ENCODE data around the gene THOC6. TPM values are rescaled to one million over a fixed set of nuclear protein-coding genes. Genes with fewer than 3 reads are reported as not detected.

The THOC6 gene
- polyA plus RNA-seq, 1 donor from 2014 or later: 11.4 TPM

- H3K4me2 ChIP-seq (ENCODE audit: low read length): peak overlapping the region; percentile 55
- peak overlapping the region; percentile 85 for H2AFZ ChIP-seq (ENCODE audit: low read depth, low read length)
- H3K4me3 ChIP-seq (ENCODE audit: low read length): peak overlapping the region; percentile 97
- no peaks in the 10 kb centered on the region for H3K9me3 ChIP-seq (ENCODE audit: low read length)
- H3K27me3 ChIP-seq (ENCODE audit: insufficient read depth, low read depth, low read length): no peaks in the 10 kb centered on the region
- no peaks in the 10 kb centered on the region for H3K36me3 ChIP-seq (ENCODE audit: insufficient read depth, low read length)
- H3F3A ChIP-seq (ENCODE audit: insufficient read depth, low read length, poor library complexity, severe bottlenecking): no peaks in the 10 kb centered on the region
- H3K79me2 ChIP-seq (replicated peaks; ENCODE audit: insufficient read depth, low read length): no peaks in the 10 kb centered on the region
- no peaks in the 10 kb centered on the region for H4K20me1 ChIP-seq (ENCODE audit: insufficient read depth)
- H3K27ac ChIP-seq (ENCODE audit: low read length): peak overlapping the region; percentile 51
- TF ChIP-seq RAD21 (conservative IDR thresholded peaks at IDR 0.05) (no peak), EZH2 (IDR thresholded peaks at IDR 0.05; ENCODE audit: borderline replicate concordance, insufficient read depth, low read length, poor library complexity, severe bottlenecking) (no peak)
- H3K9me2 ChIP-seq (ENCODE audit: insufficient read depth, low read length): no peaks in the 10 kb centered on the region
- peak overlapping the region; percentile 88 for H3K9ac ChIP-seq (ENCODE audit: low read length)
These were observed 34.5 kb downstream of the THOC6 start for GRCh38 chr16:3058139-3059030.

- Histone ChIP-seq H3K79me2 (replicated peaks; ENCODE audit: insufficient read depth, low read length) (no peaks in the 10 kb centered on the region), H3K9ac (ENCODE audit: low read length) (peak overlapping the region; percentile 88), H3K36me3 (ENCODE audit: insufficient read depth, low read length) (no peaks in the 10 kb centered on the region), H4K20me1 (ENCODE audit: insufficient read depth) (no peaks in the 10 kb centered on the region), H2AFZ (ENCODE audit: low read depth, low read length) (peak overlapping the region; percentile 85), H3K27me3 (ENCODE audit: insufficient read depth, low read depth, low read length) (no peaks in the 10 kb centered on the region), H3K9me2 (ENCODE audit: insufficient read depth, low read length) (no peaks in the 10 kb centered on the region), H3F3A (ENCODE audit: insufficient read depth, low read length, poor library complexity, severe bottlenecking) (no peaks in the 10 kb centered on the region), H3K27ac (ENCODE audit: low read length) (peak overlapping the region; percentile 51), H3K9me3 (ENCODE audit: low read length) (no peaks in the 10 kb centered on the region), H3K4me2 (ENCODE audit: low read length) (peak overlapping the region; percentile 55), H3K4me3 (ENCODE audit: low read length) (peak overlapping the region; percentile 97)
- peak; percentile 85 for TF ChIP-seq RAD21 (conservative IDR thresholded peaks at IDR 0.05)
- TF ChIP-seq MXI1 (conservative IDR thresholded peaks at IDR 0.05; ENCODE audit: poor library complexity, severe bottlenecking): peak; percentile 69
- TF ChIP-seq EZH2 (IDR thresholded peaks at IDR 0.05; ENCODE audit: borderline replicate concordance, insufficient read depth, low read length, poor library complexity, severe bottlenecking): no peak
- TF ChIP-seq REST (IDR thresholded peaks at IDR 0.05; ENCODE audit: borderline replicate concordance): peak; percentile 37
- TF ChIP-seq CTCF (IDR thresholded peaks at IDR 0.05; ENCODE audit: poor library complexity, severe bottlenecking): peak; percentile 97
- TF ChIP-seq POLR2AphosphoS5 (IDR thresholded peaks at IDR 0.05): peak; percentile 71
- peak; percentile 19 for TF ChIP-seq EP300 (conservative IDR thresholded peaks at IDR 0.05; ENCODE audit: poor library complexity, severe bottlenecking)
- TF ChIP-seq TAF1 (IDR thresholded peaks at IDR 0.05; ENCODE audit: low read depth): no peak
- TF ChIP-seq SMC3 (conservative IDR thresholded peaks at IDR 0.05; ENCODE audit: poor library complexity): peak; percentile 81
These were observed 35.3 kb downstream of the THOC6 start for GRCh38 chr16:3059041-3059722.
